BJ (cell line): Measurements from ENCODE around the gene SUSD6. TPM values are rescaled to one million over a fixed set of nuclear protein-coding genes. Genes with fewer than 3 reads are reported as not detected.
"Not testable (repeated sequence)": the region's sequence is repeated elsewhere in the genome, so short reads cannot be mapped to it uniquely, and the experiment has no call there.

Source experiments
- CTCF ChIA-PET: fragments of 350-600 bp; formaldehyde crosslinking; extraction: SDS; loops from one replicate; lab custom pipeline; 2021; ENCODE audit warnings: antibody characterized with exemption, inconsistent platforms; lab: Yijun Ruan, JAX
- POLR2A ChIA-PET: fragments of 300-600 bp; sonication (Branson Sonifier 250); formaldehyde crosslinking; extraction: SDS; loops from one replicate; lab custom pipeline; 2021; ENCODE audit warnings: antibody characterized with exemption; lab: Charles Lee
- DNase-seq: peaks from one replicate; pipeline ENCODE4 v3.0.0-alpha.2; 2011; ENCODE audit warnings: low read depth
- H3K27me3 ChIP-seq: 2 replicates; pipeline ENCODE4 v1.6.0; 2011; ENCODE audit warnings: low read length; ENCODE audit not compliant: control insufficient read depth, insufficient read depth
- H3K36me3 ChIP-seq: 2 replicates; pipeline ENCODE4 v1.5.1; 2011; ENCODE audit warnings: low read length; ENCODE audit not compliant: control insufficient read depth, insufficient read depth
- H3K4me3 ChIP-seq: 2 replicates; pipeline ENCODE4 v1.5.1; 2011; ENCODE audit warnings: low read depth, mild to moderate bottlenecking, control low read depth, low read length
- CTCF ChIP-seq: IDR thresholded peaks from 2 replicates; pipeline ENCODE4 v1.5.1; 2011; ENCODE audit warnings: low read depth, mild to moderate bottlenecking, control low read depth, inconsistent platforms, low read length, moderate library complexity; ENCODE audit not compliant: insufficient read depth
- polyA plus RNA-seq: library from polyadenylated mRNA; depleted of rRNA; stranded (reverse); fragments of >200 nt; gene quantifications from 2 replicates; pipeline ENCODE4 v1.2.3, GENCODE V29; 2011

Gene SUSD6
- polyA plus RNA-seq, 1 experiment: 20.3 TPM

- Histone ChIP-seq H3K4me3 (no peak overlapping the region), H3K27me3 (no peaks in the 10 kb centered on the region), H3K36me3 (no peaks in the 10 kb centered on the region)
- DNase-seq: no peak
- TF ChIP-seq CTCF: no peak
- POLR2A ChIA-PET: no interaction called here
- CTCF ChIA-PET: no interaction called here
These were observed 84.2 kb downstream of the SUSD6 start for GRCh38 chr14:69695322-69696203.

GRCh38 chr14:69696204-69696527 lies 84.8 kb downstream of the SUSD6 start:
- Histone ChIP-seq H3K36me3 (no peaks in the 10 kb centered on the region), H3K27me3 (no peaks in the 10 kb centered on the region), H3K4me3 (no peak overlapping the region)
- no peak for TF ChIP-seq CTCF
- CTCF ChIA-PET: no interaction called here
- DNase-seq: no peak
- POLR2A ChIA-PET: no interaction called here

DNA sequence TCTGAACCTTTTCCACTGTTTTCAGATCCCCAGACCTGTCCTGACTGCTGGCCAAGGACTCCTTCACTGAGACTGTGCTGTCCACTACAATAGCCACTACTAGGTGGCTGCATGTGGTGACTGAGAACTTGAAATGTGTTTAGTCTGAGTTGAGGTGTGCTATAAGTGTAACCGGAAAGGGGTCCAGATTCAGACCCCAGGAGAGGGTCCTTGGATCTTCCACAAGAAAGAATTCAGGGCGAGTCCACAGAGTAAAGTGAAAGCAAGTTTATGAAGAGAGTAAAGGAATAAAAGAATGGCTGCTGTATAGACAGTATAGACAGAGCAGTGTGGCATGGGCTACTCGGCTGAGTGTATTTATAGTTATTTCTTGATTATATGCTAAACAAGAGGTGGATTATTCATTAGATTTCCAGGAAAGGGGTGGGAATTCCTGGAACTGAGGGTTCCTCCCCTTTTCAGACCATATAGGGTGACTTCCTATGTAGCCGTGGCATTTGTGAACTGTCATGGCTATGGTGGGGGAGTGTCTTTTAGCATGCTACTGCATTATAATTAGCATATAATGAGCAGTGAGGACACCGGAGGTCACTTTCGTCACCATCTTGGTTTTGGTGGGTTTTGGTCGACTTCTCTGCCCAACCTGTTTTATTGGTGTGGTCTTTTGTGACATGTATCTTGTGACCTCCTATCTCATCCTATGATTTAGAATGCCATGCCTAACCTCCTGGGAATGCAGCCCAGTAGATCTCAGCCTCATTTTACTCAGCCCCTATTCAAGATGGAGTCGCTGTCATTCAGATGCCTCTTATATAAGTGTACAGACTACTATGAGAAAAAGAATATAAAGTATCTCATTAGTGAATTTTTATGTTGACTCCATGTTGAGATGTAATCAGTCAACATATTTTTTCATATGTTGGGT lies 85.5 kb downstream of the SUSD6 start:
- no peak overlapping the region for H3K4me3 ChIP-seq
- POLR2A ChIA-PET: no interaction called here
- H3K36me3 ChIP-seq: no peaks in the 10 kb centered on the region
- DNase-seq: no peak
- CTCF ChIA-PET: interaction anchor here (1.6 kb wide), 1 partner anchor 13 kb away, joined by 4 read pairs; no protein-coding TSS in a partner anchor
- TF ChIP-seq CTCF: no peak
- H3K27me3 ChIP-seq: no peaks in the 10 kb centered on the region

- Histone ChIP-seq H3K4me3 (no peak overlapping the region), H3K36me3 (peaks cover 2% of the 10 kb centered on the region; the same call in 1 of the 2 replicates), H3K27me3 (no peaks in the 10 kb centered on the region)
- ChIA-PET CTCF (interaction anchor here (0.7 to 1.6 kb wide), 3 partner anchors 9 to 29 kb away, joined by 3 to 4 read pairs (median 4); no protein-coding TSS in a partner anchor), POLR2A (no interaction called here)
- no peak for TF ChIP-seq CTCF
- no peak for DNase-seq
These were observed 87.2 kb downstream of the SUSD6 start for GRCh38 chr14:69698572-69698971.

GRCh38 chr14:69699243-69699642 lies 87.8 kb downstream of the SUSD6 start:
- H3K4me3 ChIP-seq, H3K36me3 ChIP-seq, H3K27me3 ChIP-seq, DNase-seq, POLR2A ChIA-PET: not testable (repeated sequence)
- CTCF ChIA-PET: interaction anchor here (0.7 to 1.1 kb wide), 4 partner anchors 9 to 28 kb away, joined by 3 to 4 read pairs (median 3); no protein-coding TSS in a partner anchor
